HL-60 (cell line): ENCODE results near the gene CCDC57.

Experiments used
- GABPA ChIP-seq: IDR thresholded peaks from 2 replicates; pipeline ENCODE4 v1.6.1; 2012; ENCODE audit warnings: low read depth
- POLR2AphosphoS5 ChIP-seq: IDR thresholded peaks from 2 replicates; pipeline ENCODE4 v1.6.1; 2012; ENCODE audit warnings: low read depth
- REST ChIP-seq: IDR thresholded peaks from 2 replicates; pipeline ENCODE4 v1.6.1; 2012; ENCODE audit warnings: low read depth; ENCODE audit not compliant: insufficient replicate concordance
- SPI1 ChIP-seq: IDR thresholded peaks from 2 replicates; pipeline ENCODE4 v1.6.1; 2012; ENCODE audit warnings: low read depth, mild to moderate bottlenecking, borderline replicate concordance
- TF ChIP-seq, protein P1 (sequence below): IDR thresholded peaks from one replicate; pipeline ENCODE4 v1.5.1; 2011; ENCODE audit warnings: low read length, control low read depth, inconsistent platforms; ENCODE audit not compliant: insufficient read depth

DNA sequence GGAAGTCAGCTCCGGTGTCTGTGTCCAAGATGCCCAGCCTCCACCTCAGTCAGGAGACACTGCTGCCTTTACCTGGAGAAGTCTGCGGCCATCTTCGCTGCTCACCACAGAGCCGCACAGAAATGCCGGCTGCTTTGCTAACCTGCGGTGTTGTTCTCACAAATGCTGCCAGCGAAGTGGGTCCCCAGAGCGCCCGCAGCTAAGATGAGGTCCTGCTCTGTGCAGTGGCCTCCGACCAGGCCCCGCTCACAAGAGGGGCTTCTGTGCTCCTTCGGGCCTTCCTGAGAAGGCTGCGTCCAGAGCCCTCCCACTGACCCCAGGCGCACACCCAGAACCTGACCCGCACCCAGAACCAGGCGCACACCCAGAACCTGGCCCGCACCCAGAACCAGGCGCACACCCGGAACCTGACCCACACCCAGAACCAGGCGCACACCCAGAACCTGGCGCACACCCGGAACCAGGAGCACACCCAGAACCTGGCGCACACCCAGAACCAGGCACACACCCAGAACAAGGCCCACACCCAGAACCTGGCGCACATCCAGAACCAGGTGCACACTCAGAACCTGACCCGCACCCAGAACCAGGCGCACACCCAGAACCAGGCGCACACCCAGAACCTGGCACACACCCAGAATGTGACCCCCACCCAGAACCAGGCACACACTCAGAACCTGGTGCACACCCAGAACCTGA, 63.1 kb downstream of the CCDC57 start:
- TF ChIP-seq, protein P1, sequence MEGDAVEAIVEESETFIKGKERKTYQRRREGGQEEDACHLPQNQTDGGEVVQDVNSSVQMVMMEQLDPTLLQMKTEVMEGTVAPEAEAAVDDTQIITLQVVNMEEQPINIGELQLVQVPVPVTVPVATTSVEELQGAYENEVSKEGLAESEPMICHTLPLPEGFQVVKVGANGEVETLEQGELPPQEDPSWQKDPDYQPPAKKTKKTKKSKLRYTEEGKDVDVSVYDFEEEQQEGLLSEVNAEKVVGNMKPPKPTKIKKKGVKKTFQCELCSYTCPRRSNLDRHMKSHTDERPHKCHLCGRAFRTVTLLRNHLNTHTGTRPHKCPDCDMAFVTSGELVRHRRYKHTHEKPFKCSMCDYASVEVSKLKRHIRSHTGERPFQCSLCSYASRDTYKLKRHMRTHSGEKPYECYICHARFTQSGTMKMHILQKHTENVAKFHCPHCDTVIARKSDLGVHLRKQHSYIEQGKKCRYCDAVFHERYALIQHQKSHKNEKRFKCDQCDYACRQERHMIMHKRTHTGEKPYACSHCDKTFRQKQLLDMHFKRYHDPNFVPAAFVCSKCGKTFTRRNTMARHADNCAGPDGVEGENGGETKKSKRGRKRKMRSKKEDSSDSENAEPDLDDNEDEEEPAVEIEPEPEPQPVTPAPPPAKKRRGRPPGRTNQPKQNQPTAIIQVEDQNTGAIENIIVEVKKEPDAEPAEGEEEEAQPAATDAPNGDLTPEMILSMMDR: no peak
- TF ChIP-seq POLR2AphosphoS5 (no peak), REST (no peak), GABPA (no peak), SPI1 (no peak)
